ENCODE measurements around the gene HEPACAM2. TPM values are rescaled to one million over a fixed set of nuclear protein-coding genes. Genes with fewer than 3 reads are reported as not detected.

HEPACAM2 gene
- total RNA-seq, 1 donor from 2014 or later, result not detected

- no peak overlapping the region for H3K27ac Mint-ChIP-seq (ENCODE audit: unreplicated experiment)
- DNase-seq (ENCODE audit: low spot score), result no peak
- TF ChIP-seq, protein P1, sequence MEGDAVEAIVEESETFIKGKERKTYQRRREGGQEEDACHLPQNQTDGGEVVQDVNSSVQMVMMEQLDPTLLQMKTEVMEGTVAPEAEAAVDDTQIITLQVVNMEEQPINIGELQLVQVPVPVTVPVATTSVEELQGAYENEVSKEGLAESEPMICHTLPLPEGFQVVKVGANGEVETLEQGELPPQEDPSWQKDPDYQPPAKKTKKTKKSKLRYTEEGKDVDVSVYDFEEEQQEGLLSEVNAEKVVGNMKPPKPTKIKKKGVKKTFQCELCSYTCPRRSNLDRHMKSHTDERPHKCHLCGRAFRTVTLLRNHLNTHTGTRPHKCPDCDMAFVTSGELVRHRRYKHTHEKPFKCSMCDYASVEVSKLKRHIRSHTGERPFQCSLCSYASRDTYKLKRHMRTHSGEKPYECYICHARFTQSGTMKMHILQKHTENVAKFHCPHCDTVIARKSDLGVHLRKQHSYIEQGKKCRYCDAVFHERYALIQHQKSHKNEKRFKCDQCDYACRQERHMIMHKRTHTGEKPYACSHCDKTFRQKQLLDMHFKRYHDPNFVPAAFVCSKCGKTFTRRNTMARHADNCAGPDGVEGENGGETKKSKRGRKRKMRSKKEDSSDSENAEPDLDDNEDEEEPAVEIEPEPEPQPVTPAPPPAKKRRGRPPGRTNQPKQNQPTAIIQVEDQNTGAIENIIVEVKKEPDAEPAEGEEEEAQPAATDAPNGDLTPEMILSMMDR (IDR thresholded peaks at IDR 0.05), result no peak
- peaks cover 12% of the 10 kb centered on the region for H3K27me3 Mint-ChIP-seq (ENCODE audit: low read depth)
- peaks cover 7% of the 10 kb centered on the region for H3K9me3 Mint-ChIP-seq (ENCODE audit: low read depth)
- H3K36me3 Mint-ChIP-seq (ENCODE audit: low read depth), result peaks cover 2% of the 10 kb centered on the region
- H3K4me1 Mint-ChIP-seq (ENCODE audit: low read depth), result no peaks in the 10 kb centered on the region
- no peak overlapping the region for H3K4me3 Mint-ChIP-seq (ENCODE audit: unreplicated experiment)
These were observed 65.0 kb downstream of the HEPACAM2 start for GRCh38 chr7:93161181-93161762.

GRCh38 chr7:93160410-93160809, 65.9 kb downstream of the HEPACAM2 start:
- Mint-ChIP-seq H3K4me1 (ENCODE audit: low read depth) (no peaks in the 10 kb centered on the region), H3K4me3 (ENCODE audit: unreplicated experiment) (no peak overlapping the region), H3K36me3 (ENCODE audit: low read depth) (no peaks in the 10 kb centered on the region), H3K9me3 (ENCODE audit: low read depth) (peaks cover 8% of the 10 kb centered on the region), H3K27ac (ENCODE audit: unreplicated experiment) (no peak overlapping the region), H3K27me3 (ENCODE audit: low read depth) (peaks cover 9% of the 10 kb centered on the region)
- TF ChIP-seq, protein P1 (IDR thresholded peaks at IDR 0.05), result no peak
- no peak for DNase-seq (ENCODE audit: low spot score)

- Mint-ChIP-seq H3K36me3 (ENCODE audit: low read depth) (no peaks in the 10 kb centered on the region), H3K4me3 (ENCODE audit: unreplicated experiment) (no peak overlapping the region), H3K4me1 (ENCODE audit: low read depth) (no peaks in the 10 kb centered on the region), H3K27ac (ENCODE audit: unreplicated experiment) (no peak overlapping the region), H3K27me3 (ENCODE audit: low read depth) (peaks cover 9% of the 10 kb centered on the region), H3K9me3 (ENCODE audit: low read depth) (peaks cover 8% of the 10 kb centered on the region)
- TF ChIP-seq, protein P1 (IDR thresholded peaks at IDR 0.05), result no peak
- no peak for DNase-seq (ENCODE audit: low spot score)
These were observed 66.8 kb downstream of the HEPACAM2 start for GRCh38 chr7:93159490-93159889.

DNA sequence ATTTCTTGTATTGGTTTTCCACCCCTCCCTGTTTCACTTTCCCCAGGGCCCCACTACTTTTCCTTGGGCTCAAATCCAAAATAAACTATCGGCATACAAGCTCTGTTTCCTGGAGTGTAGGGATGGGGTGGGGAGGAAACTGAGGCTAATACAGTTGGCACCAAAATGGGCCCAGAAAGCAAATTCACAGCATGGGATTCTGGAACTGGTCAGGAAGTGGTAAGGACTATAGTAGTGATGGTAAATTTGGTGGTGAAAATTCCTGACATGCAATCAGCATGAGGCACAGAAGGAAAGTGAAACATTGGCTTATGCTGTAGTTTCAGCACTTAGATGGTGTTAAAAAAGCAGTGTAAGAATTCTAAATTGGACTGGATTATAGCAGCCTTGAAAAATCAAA, 69.4 kb downstream of the HEPACAM2 start:
- TF ChIP-seq, protein P1 (IDR thresholded peaks at IDR 0.05), result no peak
- no peaks in the 10 kb centered on the region for H3K4me1 Mint-ChIP-seq (ENCODE audit: low read depth)
- DNase-seq (ENCODE audit: low spot score), result no peak

DNA sequence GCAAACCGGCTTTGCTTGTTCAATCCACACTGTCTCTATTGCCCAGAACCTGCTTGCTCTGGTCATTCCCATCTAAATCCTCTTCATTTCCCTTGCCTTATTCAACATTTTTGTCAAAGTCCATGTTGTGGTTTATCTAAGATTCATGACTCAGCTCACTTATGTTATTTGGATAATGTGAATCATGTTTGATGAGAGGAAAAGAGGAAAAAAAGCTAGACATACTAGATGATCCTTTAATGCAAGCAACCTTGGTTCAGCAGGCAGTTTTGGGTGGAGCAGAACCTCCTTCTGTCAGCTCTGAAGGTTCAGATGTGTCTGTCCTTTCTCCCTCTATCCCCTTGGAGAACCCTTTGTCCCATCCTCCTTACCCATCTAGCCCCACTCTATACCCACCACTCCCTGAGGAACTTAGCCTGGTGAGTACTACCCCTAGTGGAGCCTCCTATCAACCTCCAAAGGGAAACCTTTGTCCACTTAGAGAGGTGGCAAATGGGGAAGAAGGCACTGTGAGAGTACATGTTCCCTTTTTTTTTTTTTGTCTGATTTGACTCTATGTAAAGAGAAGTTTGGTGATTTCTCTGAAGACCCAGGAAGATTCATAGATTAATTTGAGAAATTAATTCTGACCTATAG, 76.0 kb downstream of the HEPACAM2 start:
- Mint-ChIP-seq H3K27me3 (ENCODE audit: low read depth) (no peaks in the 10 kb centered on the region), H3K4me1 (ENCODE audit: low read depth) (peaks cover 33% of the 10 kb centered on the region), H3K36me3 (ENCODE audit: low read depth) (peaks cover 5% of the 10 kb centered on the region), H3K4me3 (ENCODE audit: unreplicated experiment) (no peak overlapping the region), H3K27ac (ENCODE audit: unreplicated experiment) (no peak overlapping the region), H3K9me3 (ENCODE audit: low read depth) (no peaks in the 10 kb centered on the region)
- DNase-seq (ENCODE audit: low spot score), result no peak
- TF ChIP-seq, protein P1 (IDR thresholded peaks at IDR 0.05), result no peak

More for the DNA sequence above, 69.4 kb downstream of the HEPACAM2 start:
- H3K36me3 Mint-ChIP-seq (ENCODE audit: low read depth), result no peaks in the 10 kb centered on the region
- no peak overlapping the region for H3K27ac Mint-ChIP-seq (ENCODE audit: unreplicated experiment)
- H3K9me3 Mint-ChIP-seq (ENCODE audit: low read depth), result peaks cover 8% of the 10 kb centered on the region
- H3K4me3 Mint-ChIP-seq (ENCODE audit: unreplicated experiment), result no peak overlapping the region
- peaks cover 2% of the 10 kb centered on the region for H3K27me3 Mint-ChIP-seq (ENCODE audit: low read depth)
